SK-N-SH (cell line): Measurements from ENCODE around the gene RNGTT.

Experiments used
- CTCF ChIP-seq: fragments of 200-600 bp; sonication (generic); IDR thresholded peaks from 2 replicates; pipeline ENCODE4 v1.6.1; 2017; ENCODE audit warnings: antibody characterized with exemption, mild to moderate bottlenecking, moderate library complexity
- ELF1 ChIP-seq: IDR thresholded peaks from 2 replicates; pipeline ENCODE4 v1.4.0; 2012
- JUND ChIP-seq: IDR thresholded peaks from 2 replicates; pipeline ENCODE4 v1.4.0; 2012
- MAX ChIP-seq: IDR thresholded peaks from 2 replicates; pipeline ENCODE4 v1.4.0; 2012; ENCODE audit warnings: low read depth
- NRF1 ChIP-seq: IDR thresholded peaks from 2 replicates; pipeline ENCODE4 v1.6.1; 2012; ENCODE audit warnings: low read depth, mild to moderate bottlenecking, low read length
- RAD21 ChIP-seq: IDR thresholded peaks from 2 replicates; pipeline ENCODE4 v1.6.1; 2012; ENCODE audit warnings: mild to moderate bottlenecking, low read length
- RCOR1 ChIP-seq: fragments of 150-350 bp; IDR thresholded peaks from 2 replicates; pipeline ENCODE4 v1.6.1; 2017; ENCODE audit warnings: antibody characterized with exemption, low read length
- REST ChIP-seq: IDR thresholded peaks from 2 replicates; pipeline ENCODE4 v1.6.1; 2012; ENCODE audit warnings: mild to moderate bottlenecking, low read depth, low read length, moderate library complexity

- no peak for TF ChIP-seq NRF1
- no peak for TF ChIP-seq ELF1
- no peak for TF ChIP-seq CTCF
- no peak for TF ChIP-seq REST
- no peak for TF ChIP-seq RCOR1
- TF ChIP-seq JUND: no peak
- TF ChIP-seq RAD21: no peak
- no peak for TF ChIP-seq MAX
These were observed 378.1 kb downstream of the RNGTT start for GRCh38 chr6:88585276-88585692.
